ENCODE results near the gene ZNF534.
"Not testable (repeated sequence)": the region's sequence is repeated elsewhere in the genome, so short reads cannot be mapped to it uniquely, and the experiment has no call there.

The ZNF534 gene

DNA sequence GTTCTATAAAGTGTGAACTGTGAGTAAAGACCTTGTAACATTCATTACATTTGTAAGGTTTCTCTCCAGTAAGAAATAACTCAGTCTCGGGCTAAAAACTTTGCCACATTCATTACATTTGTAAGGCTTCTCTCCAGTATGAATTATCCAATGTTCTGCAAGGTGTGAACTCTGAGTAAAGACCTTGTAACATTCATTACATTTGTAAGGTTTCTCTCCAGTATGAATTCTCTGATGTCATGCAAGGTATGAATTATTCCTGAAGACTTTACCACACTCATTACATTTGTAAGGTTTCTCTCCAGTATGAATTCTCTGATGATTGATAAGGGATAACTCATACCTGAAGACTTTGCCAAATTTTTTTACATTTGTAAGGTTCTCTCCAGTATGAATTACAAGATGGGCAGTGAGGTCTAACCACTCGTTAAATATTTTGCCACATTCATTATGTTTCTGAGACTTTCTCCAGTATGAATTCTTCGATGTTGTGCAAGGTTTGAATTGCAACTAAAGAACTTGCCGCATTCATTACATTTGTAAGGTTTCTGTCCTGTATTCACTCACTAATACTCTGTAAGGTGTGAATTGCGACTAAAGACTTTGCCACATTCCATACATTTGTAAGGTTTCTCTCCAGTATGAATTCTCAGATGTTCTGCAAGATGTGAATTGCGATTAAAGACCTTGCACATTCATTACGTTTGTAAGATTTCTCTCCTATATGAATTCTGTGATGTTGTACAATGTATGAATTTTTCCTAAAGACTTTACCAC, 45.6 kb downstream of the ZNF534 start:
- TF ChIP-seq, protein P1, sequence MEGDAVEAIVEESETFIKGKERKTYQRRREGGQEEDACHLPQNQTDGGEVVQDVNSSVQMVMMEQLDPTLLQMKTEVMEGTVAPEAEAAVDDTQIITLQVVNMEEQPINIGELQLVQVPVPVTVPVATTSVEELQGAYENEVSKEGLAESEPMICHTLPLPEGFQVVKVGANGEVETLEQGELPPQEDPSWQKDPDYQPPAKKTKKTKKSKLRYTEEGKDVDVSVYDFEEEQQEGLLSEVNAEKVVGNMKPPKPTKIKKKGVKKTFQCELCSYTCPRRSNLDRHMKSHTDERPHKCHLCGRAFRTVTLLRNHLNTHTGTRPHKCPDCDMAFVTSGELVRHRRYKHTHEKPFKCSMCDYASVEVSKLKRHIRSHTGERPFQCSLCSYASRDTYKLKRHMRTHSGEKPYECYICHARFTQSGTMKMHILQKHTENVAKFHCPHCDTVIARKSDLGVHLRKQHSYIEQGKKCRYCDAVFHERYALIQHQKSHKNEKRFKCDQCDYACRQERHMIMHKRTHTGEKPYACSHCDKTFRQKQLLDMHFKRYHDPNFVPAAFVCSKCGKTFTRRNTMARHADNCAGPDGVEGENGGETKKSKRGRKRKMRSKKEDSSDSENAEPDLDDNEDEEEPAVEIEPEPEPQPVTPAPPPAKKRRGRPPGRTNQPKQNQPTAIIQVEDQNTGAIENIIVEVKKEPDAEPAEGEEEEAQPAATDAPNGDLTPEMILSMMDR (conservative IDR thresholded peaks at IDR 0.05; ENCODE audit: low read depth) = no peak

DNA sequence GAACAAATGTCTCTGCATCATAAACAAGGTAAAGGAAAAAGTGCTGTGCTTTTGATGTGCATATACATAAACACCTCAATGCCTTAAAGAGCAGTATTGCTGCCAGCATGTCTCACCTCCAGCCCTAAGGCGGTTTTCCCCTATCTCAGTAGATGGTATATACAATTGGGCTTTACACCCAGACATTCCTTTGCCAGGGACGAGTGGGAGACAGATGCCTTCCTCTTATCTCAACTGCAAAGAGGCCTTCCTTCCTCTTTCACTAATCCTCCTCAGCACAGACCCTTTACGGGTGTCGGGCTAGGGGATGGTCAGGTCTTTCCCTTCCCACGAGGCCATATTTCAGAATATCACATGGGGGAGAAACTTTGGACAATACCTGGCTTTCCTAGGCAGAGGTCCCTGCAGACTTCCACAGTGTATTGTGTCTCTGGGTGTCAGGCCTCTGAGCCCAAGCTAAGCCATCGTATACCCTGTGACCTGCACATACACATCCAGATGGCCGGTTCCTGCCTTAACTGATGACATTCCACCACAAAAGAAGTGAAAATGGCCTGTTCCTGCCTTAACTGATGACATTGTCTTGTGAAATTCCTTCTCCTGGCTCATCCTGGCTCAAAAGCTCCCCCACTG, 55.3 kb downstream of the ZNF534 start:
- CTCF ChIA-PET = not testable (repeated sequence)

More for the DNA sequence above, 45.6 kb downstream of the ZNF534 start:
- H3K27ac ChIP-seq = no peak overlapping the region
- ChIA-PET CTCF (no interaction called here), POLR2A (ENCODE audit: low non-redundant PET) (no interaction called here)
- DNase-seq (ENCODE audit: low spot score) = no peak

GRCh38 chr19:52485064-52485463, 56.1 kb downstream of the ZNF534 start:
- POLR2A ChIA-PET (ENCODE audit: low non-redundant PET); DNase-seq (ENCODE audit: low spot score); H3K27ac ChIP-seq: not testable (repeated sequence)
- CTCF ChIA-PET = interaction anchor here (0.6 kb wide), 1 partner anchor 9 kb away, joined by 3 read pairs; no protein-coding TSS in a partner anchor

More for the DNA sequence above, 55.3 kb downstream of the ZNF534 start:
- H3K27ac ChIP-seq; POLR2A ChIA-PET (ENCODE audit: low non-redundant PET); DNase-seq (ENCODE audit: low spot score): not testable (repeated sequence)

- CTCF ChIA-PET = interaction anchor here (0.6 kb wide), 1 partner anchor 8 kb away, joined by 3 read pairs; no protein-coding TSS in a partner anchor
- H3K27ac ChIP-seq; DNase-seq (ENCODE audit: low spot score); POLR2A ChIA-PET (ENCODE audit: low non-redundant PET): not testable (repeated sequence)
These were observed 56.8 kb downstream of the ZNF534 start for GRCh38 chr19:52485561-52486240.

GRCh38 chr19:52492201-52492993, 63.4 kb downstream of the ZNF534 start:
- H3K27ac ChIP-seq = no peak overlapping the region
- CTCF ChIA-PET = no interaction called here

GRCh38 chr19:52492994-52493470, 64.1 kb downstream of the ZNF534 start:
- no peak for DNase-seq (ENCODE audit: low spot score)
- ChIA-PET POLR2A (ENCODE audit: low non-redundant PET) (no interaction called here), CTCF (no interaction called here)
- H3K27ac ChIP-seq = no peak overlapping the region
- TF ChIP-seq, protein P1 (conservative IDR thresholded peaks at IDR 0.05; ENCODE audit: low read depth) = no peak

More at GRCh38 chr19:52492201-52492993, 63.4 kb downstream of the ZNF534 start:
- DNase-seq (ENCODE audit: low spot score) = no peak
- TF ChIP-seq, protein P1 (conservative IDR thresholded peaks at IDR 0.05; ENCODE audit: low read depth) = no peak
- POLR2A ChIA-PET (ENCODE audit: low non-redundant PET) = no interaction called here

DNA sequence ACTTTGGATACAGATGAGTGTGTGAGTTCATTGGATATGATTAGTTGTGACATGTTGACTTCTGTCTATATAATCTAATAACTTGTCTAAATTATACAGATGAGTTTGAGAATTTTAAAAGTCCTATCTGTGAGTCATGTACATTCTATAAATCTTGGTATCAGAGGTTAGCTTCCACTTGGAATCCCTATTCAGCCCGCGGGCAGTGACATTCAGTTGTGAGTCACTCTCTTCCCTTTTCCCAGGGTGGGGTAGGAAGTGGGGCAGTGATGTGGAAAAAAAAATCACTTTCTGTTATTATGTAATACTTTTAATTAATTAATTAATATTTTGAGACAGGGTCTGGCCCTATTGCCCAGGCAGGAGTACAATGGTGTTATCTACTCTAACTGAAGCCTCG, 65.6 kb downstream of the ZNF534 start:
- POLR2A ChIA-PET (ENCODE audit: low non-redundant PET) = no interaction called here
- H3K27ac ChIP-seq = no peak overlapping the region
- CTCF ChIA-PET = interaction anchor here (0.6 kb wide), 1 partner anchor 9 kb away, joined by 3 read pairs; no protein-coding TSS in a partner anchor
- DNase-seq (ENCODE audit: low spot score) = no peak
- TF ChIP-seq, protein P1 (conservative IDR thresholded peaks at IDR 0.05; ENCODE audit: low read depth) = no peak

Measured in RWPE1 (cell line).